HepG2 (cell line): Measurements from ENCODE around the gene IL10RA.

ENCODE experiments used
- ARHGAP35 ChIP-seq: sonication (generic); formaldehyde crosslinking; IDR thresholded peaks from 2 replicates; pipeline ENCODE4 v1.9.0; 2022; ENCODE audit warnings: mild to moderate bottlenecking, inconsistent platforms, moderate library complexity, missing genetic modification reagents, borderline replicate concordance
- ATF6 ChIP-seq: sonication (generic); formaldehyde crosslinking; conservative IDR thresholded peaks from 2 replicates; pipeline ENCODE4 v1.4.0; 2020; ENCODE audit warnings: missing genetic modification reagents
- JUND ChIP-seq: sonication (generic); formaldehyde crosslinking; IDR thresholded peaks from 2 replicates; pipeline ENCODE4 v1.8.0; 2022; ENCODE audit warnings: mild to moderate bottlenecking, missing genetic modification reagents
- ONECUT2 ChIP-seq: sonication (generic); formaldehyde crosslinking; IDR thresholded peaks from 2 replicates; pipeline ENCODE4 v1.4.0; 2020; ENCODE audit warnings: missing genetic modification reagents
- SUZ12 ChIP-seq: fragments of 150-350 bp; IDR thresholded peaks from 2 replicates; pipeline ENCODE4 v1.6.1; 2014; ENCODE audit warnings: low read depth, low read length
- ZFP36 ChIP-seq: fragments of 150-350 bp; IDR thresholded peaks from 2 replicates; pipeline ENCODE4 v1.6.1; 2018; ENCODE audit warnings: borderline replicate concordance, low read length, low read depth; ENCODE audit not compliant: partially characterized antibody
- ZNF138 ChIP-seq: sonication (generic); formaldehyde crosslinking; IDR thresholded peaks from 2 replicates; pipeline ENCODE4 v1.5.0; 2020; ENCODE audit warnings: mild to moderate bottlenecking, low read depth, missing genetic modification reagents
- ZNF263 ChIP-seq: sonication (generic); formaldehyde crosslinking; IDR thresholded peaks from 2 replicates; pipeline ENCODE4 v1.4.0; 2020; ENCODE audit warnings: missing genetic modification reagents
- ZSCAN30 ChIP-seq: sonication (generic); formaldehyde crosslinking; IDR thresholded peaks from 2 replicates; pipeline ENCODE4 v1.5.0; 2020; ENCODE audit warnings: mild to moderate bottlenecking, missing genetic modification reagents

GRCh38 chr11:117986981-117987574, 884 bp downstream of the IL10RA start:
- TF ChIP-seq ARHGAP35 (no peak), JUND (no peak), SUZ12 (no peak), ZSCAN30 (CRISPR knock-in tag) (no peak), ZFP36 (no peak), ZNF138 (CRISPR knock-in tag) (no peak), ZNF263 (no peak), ATF6 (no peak), ONECUT2 (no peak)
